Measurements from ENCODE around the gene CUX1. TPM values are rescaled to one million over a fixed set of nuclear protein-coding genes. Genes with fewer than 3 reads are reported as not detected.

The CUX1 gene
- total RNA-seq, 1 experiment from 2014 or later, result 54.8 TPM

DNA sequence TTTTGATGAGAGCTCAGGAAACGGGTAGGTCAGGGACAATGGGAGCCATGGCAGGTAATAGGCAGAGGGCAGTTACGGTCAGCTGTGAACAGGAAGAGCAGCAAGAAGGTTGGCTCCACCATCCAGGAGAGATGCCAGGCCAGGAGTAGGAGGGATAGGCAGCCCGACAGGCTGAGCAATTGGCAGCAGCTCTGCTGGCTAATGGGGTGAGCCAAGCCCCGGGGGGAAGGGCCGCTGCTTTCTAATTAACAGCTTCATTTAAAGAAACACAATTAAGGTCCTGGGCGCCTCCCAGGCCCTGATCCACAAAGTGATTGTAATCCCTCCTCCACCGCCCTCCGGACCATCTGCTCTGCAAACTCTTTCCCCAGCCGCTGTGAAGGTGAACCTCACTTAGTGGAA, 493.0 kb downstream of the CUX1 start:
- Mint-ChIP-seq H3K4me1 (ENCODE audit: low read depth, unreplicated experiment) (peaks cover 9% of the 10 kb centered on the region), H3K27ac (ENCODE audit: unreplicated experiment) (no peak overlapping the region), H3K9me3 (ENCODE audit: low read depth, unreplicated experiment) (no peaks in the 10 kb centered on the region), H3K27me3 (ENCODE audit: unreplicated experiment) (no peaks in the 10 kb centered on the region), H3K36me3 (ENCODE audit: insufficient read depth, unreplicated experiment) (no peaks in the 10 kb centered on the region), H3K4me3 (ENCODE audit: low read depth, unreplicated experiment) (no peak overlapping the region)
- no TSS peak for BruUV-seq (replicated peaks)
- no peak for DNase-seq
- CTCF ChIA-PET, result no interaction called here
- no peak for TF ChIP-seq CTCF (IDR thresholded peaks at IDR 0.05; ENCODE audit: unreplicated experiment)
- intact Hi-C loops (cut with micrococcal nuclease; ENCODE audit: unreplicated experiment), result no loop called here

DNA sequence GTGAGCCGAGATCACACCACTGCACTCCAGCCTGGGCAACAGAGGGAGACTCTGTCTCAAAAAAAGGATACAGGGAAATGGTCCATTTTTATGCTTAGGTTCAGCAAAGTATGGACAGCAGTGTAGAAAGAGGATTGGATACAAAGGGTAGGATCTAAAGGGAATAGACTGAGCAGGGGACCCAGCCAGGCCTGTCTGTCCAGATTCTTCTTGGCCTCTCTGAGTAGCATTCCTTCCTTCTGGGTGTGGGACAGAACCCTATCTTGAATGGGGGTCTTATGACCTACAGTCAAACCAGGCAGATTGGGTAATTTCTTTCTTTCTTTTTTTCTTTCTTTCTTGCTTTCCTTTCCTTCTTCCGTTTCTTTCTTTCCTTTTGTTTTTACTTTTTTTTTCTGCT, 494.9 kb downstream of the CUX1 start:
- peaks cover 9% of the 10 kb centered on the region for H3K4me1 Mint-ChIP-seq (ENCODE audit: low read depth, unreplicated experiment)
- no peak for TF ChIP-seq CTCF (IDR thresholded peaks at IDR 0.05; ENCODE audit: unreplicated experiment)
- H3K9me3 Mint-ChIP-seq (ENCODE audit: low read depth, unreplicated experiment), result no peaks in the 10 kb centered on the region
- no TSS peak for BruUV-seq (replicated peaks)
- no peak overlapping the region for H3K4me3 Mint-ChIP-seq (ENCODE audit: low read depth, unreplicated experiment)
- DNase-seq, result no peak
- CTCF ChIA-PET, result interaction anchor here (0.6 kb wide), 1 partner anchor 8 kb away, joined by 3 read pairs; no protein-coding TSS in a partner anchor
- H3K36me3 Mint-ChIP-seq (ENCODE audit: insufficient read depth, unreplicated experiment), result peaks cover 2% of the 10 kb centered on the region
- H3K27me3 Mint-ChIP-seq (ENCODE audit: unreplicated experiment), result no peaks in the 10 kb centered on the region
- intact Hi-C loops (cut with micrococcal nuclease; ENCODE audit: unreplicated experiment), result no loop called here
- H3K27ac Mint-ChIP-seq (ENCODE audit: unreplicated experiment), result no peak overlapping the region

GRCh38 chr7:102313997-102314780, 496.8 kb downstream of the CUX1 start:
- intact Hi-C loops (cut with micrococcal nuclease; ENCODE audit: unreplicated experiment), result no loop called here
- Mint-ChIP-seq H3K4me3 (ENCODE audit: low read depth, unreplicated experiment) (no peak overlapping the region), H3K27me3 (ENCODE audit: unreplicated experiment) (no peaks in the 10 kb centered on the region), H3K27ac (ENCODE audit: unreplicated experiment) (no peak overlapping the region), H3K36me3 (ENCODE audit: insufficient read depth, unreplicated experiment) (peaks cover 6% of the 10 kb centered on the region), H3K4me1 (ENCODE audit: low read depth, unreplicated experiment) (peaks cover 9% of the 10 kb centered on the region), H3K9me3 (ENCODE audit: low read depth, unreplicated experiment) (no peaks in the 10 kb centered on the region)
- CTCF ChIA-PET, result no interaction called here
- BruUV-seq (replicated peaks), result no TSS peak
- no peak for DNase-seq
- TF ChIP-seq CTCF (IDR thresholded peaks at IDR 0.05; ENCODE audit: unreplicated experiment), result no peak

- no peak for TF ChIP-seq CTCF (IDR thresholded peaks at IDR 0.05; ENCODE audit: unreplicated experiment)
- no peak for DNase-seq
- BruUV-seq (replicated peaks), result no TSS peak
- Mint-ChIP-seq H3K4me1 (ENCODE audit: low read depth, unreplicated experiment) (peaks cover 5% of the 10 kb centered on the region), H3K27ac (ENCODE audit: unreplicated experiment) (no peak overlapping the region), H3K9me3 (ENCODE audit: low read depth, unreplicated experiment) (no peaks in the 10 kb centered on the region), H3K36me3 (ENCODE audit: insufficient read depth, unreplicated experiment) (peaks cover 6% of the 10 kb centered on the region), H3K27me3 (ENCODE audit: unreplicated experiment) (no peaks in the 10 kb centered on the region), H3K4me3 (ENCODE audit: low read depth, unreplicated experiment) (no peak overlapping the region)
- intact Hi-C loops (cut with micrococcal nuclease; ENCODE audit: unreplicated experiment), result no loop called here
- CTCF ChIA-PET, result no interaction called here
These were observed 500.0 kb downstream of the CUX1 start for GRCh38 chr7:102317231-102318059.
